ENCODE data around the gene KAZALD1.

DNA sequence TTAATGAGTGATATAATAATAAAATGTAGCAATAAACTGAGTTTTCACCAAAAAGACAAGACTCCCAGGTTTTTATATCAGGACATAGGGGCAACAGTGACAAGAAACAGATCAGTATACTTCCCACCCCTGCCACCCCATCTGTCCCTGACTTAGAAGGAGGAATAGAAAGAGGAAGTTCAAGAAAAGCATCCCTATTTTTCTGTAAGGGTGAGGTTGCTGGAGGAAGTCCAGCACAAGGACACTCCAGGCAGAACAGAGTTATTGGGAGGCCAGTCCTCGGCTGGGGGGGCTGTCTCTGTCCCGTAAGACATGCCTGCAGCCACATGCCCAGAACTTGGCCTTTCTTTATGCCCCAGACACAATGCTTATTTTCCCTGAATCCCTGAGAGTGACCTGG, 52.9 kb downstream of the KAZALD1 start:
- TF ChIP-seq EZH2 (IDR thresholded peaks at IDR 0.05; ENCODE audit: low read length, unreplicated experiment), result no peak
- TF ChIP-seq, protein P1, sequence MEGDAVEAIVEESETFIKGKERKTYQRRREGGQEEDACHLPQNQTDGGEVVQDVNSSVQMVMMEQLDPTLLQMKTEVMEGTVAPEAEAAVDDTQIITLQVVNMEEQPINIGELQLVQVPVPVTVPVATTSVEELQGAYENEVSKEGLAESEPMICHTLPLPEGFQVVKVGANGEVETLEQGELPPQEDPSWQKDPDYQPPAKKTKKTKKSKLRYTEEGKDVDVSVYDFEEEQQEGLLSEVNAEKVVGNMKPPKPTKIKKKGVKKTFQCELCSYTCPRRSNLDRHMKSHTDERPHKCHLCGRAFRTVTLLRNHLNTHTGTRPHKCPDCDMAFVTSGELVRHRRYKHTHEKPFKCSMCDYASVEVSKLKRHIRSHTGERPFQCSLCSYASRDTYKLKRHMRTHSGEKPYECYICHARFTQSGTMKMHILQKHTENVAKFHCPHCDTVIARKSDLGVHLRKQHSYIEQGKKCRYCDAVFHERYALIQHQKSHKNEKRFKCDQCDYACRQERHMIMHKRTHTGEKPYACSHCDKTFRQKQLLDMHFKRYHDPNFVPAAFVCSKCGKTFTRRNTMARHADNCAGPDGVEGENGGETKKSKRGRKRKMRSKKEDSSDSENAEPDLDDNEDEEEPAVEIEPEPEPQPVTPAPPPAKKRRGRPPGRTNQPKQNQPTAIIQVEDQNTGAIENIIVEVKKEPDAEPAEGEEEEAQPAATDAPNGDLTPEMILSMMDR (conservative IDR thresholded peaks at IDR 0.05; ENCODE audit: low read depth, low read length), result no peak
